Gastroesophageal sphincter (tissue), 3 donors: ENCODE results near the gene CTNNA3.

Experiments
- CTCF ChIP-seq, 4 experiments: fragments of 200-600 bp in 2 of 4; fragments of 450-650 bp in 2 of 4; sonication (generic) in 1 of 4; IDR thresholded peaks; one replicate each; pipeline ENCODE4 v1.5.1; 2017 to 2019; ENCODE audit warnings: antibody characterized with exemption in 4 of 4, mild to moderate bottlenecking in 2 of 4, moderate library complexity in 2 of 4
- POLR2A ChIP-seq, 2 donors: fragments of 450-650 bp; IDR thresholded peaks; one replicate each; pipeline ENCODE4 v1.6.1; 2017; ENCODE audit warnings: antibody characterized with exemption in 2 of 2, mild to moderate bottlenecking in 2 of 2, moderate library complexity in 1 of 2

DNA sequence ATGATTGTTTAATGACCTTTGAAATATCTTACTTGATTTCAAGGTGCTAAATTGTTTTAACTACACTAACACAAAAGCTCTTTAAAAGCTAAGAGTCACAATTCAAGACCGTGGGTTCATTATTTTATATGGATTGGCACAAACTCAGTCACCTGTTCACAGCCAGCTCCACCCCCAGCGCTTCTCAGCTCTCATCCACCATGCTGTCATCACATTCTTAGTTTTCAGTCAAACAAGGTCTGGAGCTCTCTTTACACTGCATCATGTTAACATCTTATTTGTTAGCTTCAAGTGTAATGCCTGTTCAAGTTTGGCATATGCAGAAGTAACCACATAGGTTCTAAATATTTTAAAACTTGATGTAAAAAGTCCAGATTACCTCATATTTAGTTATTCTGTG, 951.1 kb downstream of the CTNNA3 start:
- no peak for TF ChIP-seq POLR2A (IDR thresholded peaks at IDR 0.05)
- no peak for TF ChIP-seq CTCF (IDR thresholded peaks at IDR 0.05)
